H1 (cell line): ENCODE data around the gene ASPHD2. TPM values are rescaled to one million over a fixed set of nuclear protein-coding genes. Genes with fewer than 3 reads are reported as not detected.

Source experiments
- polyA plus RNA-seq, 7 experiments: library from polyadenylated mRNA; depleted of rRNA in 3 of 7; stranded (reverse) in 5 of 7; unstranded in 2 of 7; fragments of >200 nt in 5 of 7; fragments of 200-250 nt in 2 of 7; gene quantifications; 1 replicate in 5 of 7; 2 replicates in 1 of 7; 4 replicates in 1 of 7; pipeline versions ENCODE4 v1.2.1 to v1.2.3, GENCODE V29; 2011 to 2013; ENCODE audit warnings: missing spikeins in 2 of 7, mixed read lengths in 2 of 7
- small RNA-seq: library from polyadenylated mRNA; stranded (forward); fragments of <200 nt; extraction: miRNeasy Mini kit (QIAGEN cat#:217004); gene quantifications from one replicate; pipeline ENCODE3, GENCODE V24; 2013; ENCODE audit not compliant: insufficient read depth
- total RNA-seq: library from RNA; stranded (reverse); fragmentation: NEBNext Ultra II Directional; extraction: Animal tissue kit (Norgen Biotek cat#: 25700); gene quantifications from 2 replicates; pipeline ENCODE4 v1.2.1, GENCODE V29; 2021

The ASPHD2 gene
- total and polyA plus RNA-seq, 2 of the 8 experiments (the other 6 are each of a cell fraction or from before 2014, with no cell fraction given): 7.2 to 11.0 TPM

Small RNA genes lying within 50 kb of the gene (small RNA-seq; reads per million reads assigned to genes)
- gene RNA5SP495: 0.69 reads per million

Other genes with a start within 250 kb of the ASPHD2 start
- 32.9 and 35.2 TPM in 2 replicates for gene HPS4, start 54.5 kb downstream of the ASPHD2 start, total RNA-seq
- gene HPS4, start 54.5 kb downstream of the ASPHD2 start, polyA plus RNA-seq (2011; rRNA removed): 28.0 and 35.3 TPM in 2 replicates
- 25.3 and 26.3 TPM in 2 replicates for gene SRRD, start 54.6 kb downstream of the ASPHD2 start, total RNA-seq
- gene SRRD, start 54.6 kb downstream of the ASPHD2 start, polyA plus RNA-seq (2011; rRNA removed): 9.9 and 17.1 TPM in 2 replicates
- 23.9 and 28.3 TPM in 2 replicates for gene TFIP11, start 83.2 kb downstream of the ASPHD2 start, total RNA-seq
- gene TFIP11, start 83.2 kb downstream of the ASPHD2 start, polyA plus RNA-seq (2011; rRNA removed): 18.1 and 18.4 TPM in 2 replicates
- gene TPST2, start 160.9 kb downstream of the ASPHD2 start, total RNA-seq: 58.8 and 62.1 TPM in 2 replicates
- gene TPST2, start 160.9 kb downstream of the ASPHD2 start, polyA plus RNA-seq (2011; rRNA removed): 143 and 162 TPM in 2 replicates
- 1.7 and 4.2 TPM in 2 replicates for gene CRYBB1, start 188.8 kb downstream of the ASPHD2 start, total RNA-seq
- gene CRYBB1, start 188.8 kb downstream of the ASPHD2 start, polyA plus RNA-seq (2011; rRNA removed): 6.0 and 7.2 TPM in 2 replicates
- gene CRYBA4, start 192.7 kb downstream of the ASPHD2 start, total RNA-seq: 0.67 and 1.5 TPM in 2 replicates
- 2.2 and 3.1 TPM in 2 replicates for gene CRYBA4, start 192.7 kb downstream of the ASPHD2 start, polyA plus RNA-seq (2011; rRNA removed)
- 33.8 and 36.0 TPM in 2 replicates for gene MIAT, start 228.3 kb downstream of the ASPHD2 start, total RNA-seq
- gene MIAT, start 228.3 kb downstream of the ASPHD2 start, polyA plus RNA-seq (2011; rRNA removed): 27.6 and 38.3 TPM in 2 replicates